HG03103 (cell line): Measurements from ENCODE around the gene NDUFS7.

Source experiments
- ATAC-seq: cut with Tn5 transposase; IDR thresholded peaks from one replicate; pipeline ENCODE4 v1.9.1; 2021; ENCODE audit warnings: low read depth; ENCODE audit not compliant: unreplicated experiment

Gene NDUFS7

GRCh38 chr19:1364070-1364704 lies 19.5 kb upstream of the NDUFS7 start:
- ATAC-seq = no peak

GRCh38 chr19:1365319-1366269 lies 18.1 kb upstream of the NDUFS7 start:
- ATAC-seq = no peak

- no peak for ATAC-seq
These were observed 17.4 kb upstream of the NDUFS7 start for GRCh38 chr19:1366296-1366695.

- no peak for ATAC-seq
These were observed 16.5 kb upstream of the NDUFS7 start for GRCh38 chr19:1366899-1367870.

- no peak for ATAC-seq
These were observed 14.4 kb upstream of the NDUFS7 start for GRCh38 chr19:1369214-1369805.

- no peak for ATAC-seq
These were observed 12.9 kb upstream of the NDUFS7 start for GRCh38 chr19:1370579-1371361.

- ATAC-seq = no peak
These were observed 10.6 kb upstream of the NDUFS7 start for GRCh38 chr19:1373042-1373533.

- no peak for ATAC-seq
These were observed 10.0 kb upstream of the NDUFS7 start for GRCh38 chr19:1373534-1374249.

GRCh38 chr19:1374250-1374577 lies 9.5 kb upstream of the NDUFS7 start:
- no peak for ATAC-seq

GRCh38 chr19:1376415-1376805 lies 7.3 kb upstream of the NDUFS7 start:
- no peak for ATAC-seq

- ATAC-seq = no peak
These were observed 6.3 kb upstream of the NDUFS7 start for GRCh38 chr19:1377176-1377964.

GRCh38 chr19:1377965-1378785 lies 5.5 kb upstream of the NDUFS7 start:
- no peak for ATAC-seq

- ATAC-seq = no peak
These were observed 4.4 kb upstream of the NDUFS7 start for GRCh38 chr19:1379126-1379905.

GRCh38 chr19:1379961-1380489 lies 3.7 kb upstream of the NDUFS7 start:
- no peak for ATAC-seq

- no peak for ATAC-seq
These were observed 1.5 kb upstream of the NDUFS7 start for GRCh38 chr19:1382250-1382649.

- ATAC-seq = no peak
These were observed 743 bp upstream of the NDUFS7 start for GRCh38 chr19:1383017-1383311.

GRCh38 chr19:1384085-1384462 lies 367 bp downstream of the NDUFS7 start:
- no peak for ATAC-seq
